ENCODE results near the gene JAG2.

GRCh38 chr14:105135700-105136395, 32.7 kb downstream of the JAG2 start:
- TF ChIP-seq GATA2 (IDR thresholded peaks at IDR 0.05; ENCODE audit: low read depth, low read length) (no peak), GATA3 (IDR thresholded peaks at IDR 0.05; ENCODE audit: low read depth, low read length) (no peak)
